ENCODE data around the gene GRIA1.

GRCh38 chr5:153660919-153661318 lies 170.4 kb downstream of the GRIA1 start:
- TF ChIP-seq POLR2A (IDR thresholded peaks at IDR 0.05) (no peak), CTCF (IDR thresholded peaks at IDR 0.05) (no peak), POLR2AphosphoS5 (IDR thresholded peaks at IDR 0.05) (no peak)

Data from breast epithelium (tissue), 3 donors.